ENCODE results near the gene ATF6. TPM values are rescaled to one million over a fixed set of nuclear protein-coding genes. Genes with fewer than 3 reads are reported as not detected.

ATF6 gene
- total and polyA plus RNA-seq, 3 donors from 2014 or later = 22.6 to 38.2 (median 38.0) TPM

GRCh38 chr1:161936786-161937185, 170.7 kb downstream of the ATF6 start:
- 92 to 98% methylated on average over 2 of the region's 2 CpGs for WGBS, 2 donors
- no peaks in the 10 kb centered on the region for H3K27me3 ChIP-seq
- intact Hi-C loops (cut with DNase I; ENCODE audit: low total_unique reads) = no loop called here
- DNase-seq = no peak
- H3K9me3 ChIP-seq = no peaks in the 10 kb centered on the region
- H3K4me1 ChIP-seq = no peaks in the 10 kb centered on the region
- TF ChIP-seq, protein P1, sequence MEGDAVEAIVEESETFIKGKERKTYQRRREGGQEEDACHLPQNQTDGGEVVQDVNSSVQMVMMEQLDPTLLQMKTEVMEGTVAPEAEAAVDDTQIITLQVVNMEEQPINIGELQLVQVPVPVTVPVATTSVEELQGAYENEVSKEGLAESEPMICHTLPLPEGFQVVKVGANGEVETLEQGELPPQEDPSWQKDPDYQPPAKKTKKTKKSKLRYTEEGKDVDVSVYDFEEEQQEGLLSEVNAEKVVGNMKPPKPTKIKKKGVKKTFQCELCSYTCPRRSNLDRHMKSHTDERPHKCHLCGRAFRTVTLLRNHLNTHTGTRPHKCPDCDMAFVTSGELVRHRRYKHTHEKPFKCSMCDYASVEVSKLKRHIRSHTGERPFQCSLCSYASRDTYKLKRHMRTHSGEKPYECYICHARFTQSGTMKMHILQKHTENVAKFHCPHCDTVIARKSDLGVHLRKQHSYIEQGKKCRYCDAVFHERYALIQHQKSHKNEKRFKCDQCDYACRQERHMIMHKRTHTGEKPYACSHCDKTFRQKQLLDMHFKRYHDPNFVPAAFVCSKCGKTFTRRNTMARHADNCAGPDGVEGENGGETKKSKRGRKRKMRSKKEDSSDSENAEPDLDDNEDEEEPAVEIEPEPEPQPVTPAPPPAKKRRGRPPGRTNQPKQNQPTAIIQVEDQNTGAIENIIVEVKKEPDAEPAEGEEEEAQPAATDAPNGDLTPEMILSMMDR (IDR thresholded peaks at IDR 0.05) = no peak
- no peak for TF ChIP-seq POLR2A (IDR thresholded peaks at IDR 0.05)
- H3K36me3 ChIP-seq (ENCODE audit: low read depth, missing control alignments) = no peaks in the 10 kb centered on the region
- H3K27ac ChIP-seq = no peak overlapping the region
- H3K4me3 ChIP-seq = no peak overlapping the region

GRCh38 chr1:161940866-161941591, 174.9 kb downstream of the ATF6 start:
- H3K9me3 ChIP-seq = no peaks in the 10 kb centered on the region
- 62 to 81% methylated on average over 3 of the region's 3 CpGs for WGBS, 2 donors
- no peak for TF ChIP-seq POLR2A (IDR thresholded peaks at IDR 0.05)
- TF ChIP-seq, protein P1 (IDR thresholded peaks at IDR 0.05) = no peak
- DNase-seq = no peak
- H3K4me3 ChIP-seq = no peak overlapping the region
- H3K36me3 ChIP-seq (ENCODE audit: low read depth, missing control alignments) = no peaks in the 10 kb centered on the region
- no peaks in the 10 kb centered on the region for H3K27me3 ChIP-seq
- intact Hi-C loops (cut with DNase I; ENCODE audit: low total_unique reads) = no loop called here
- H3K4me1 ChIP-seq = no peaks in the 10 kb centered on the region
- H3K27ac ChIP-seq = no peak overlapping the region

- no peaks in the 10 kb centered on the region for H3K9me3 ChIP-seq
- no peak for DNase-seq
- H3K4me1 ChIP-seq = no peaks in the 10 kb centered on the region
- no peak for TF ChIP-seq POLR2A (IDR thresholded peaks at IDR 0.05)
- TF ChIP-seq, protein P1 (IDR thresholded peaks at IDR 0.05) = no peak
- no peak overlapping the region for H3K27ac ChIP-seq
- intact Hi-C loops (cut with DNase I; ENCODE audit: low total_unique reads) = no loop called here
- WGBS, 2 donors = 57 to 66% methylated on average over 8 of the region's 8 CpGs
- no peaks in the 10 kb centered on the region for H3K36me3 ChIP-seq (ENCODE audit: low read depth, missing control alignments)
- H3K27me3 ChIP-seq = no peaks in the 10 kb centered on the region
- no peak overlapping the region for H3K4me3 ChIP-seq
Observed at GRCh38 chr1:161941726-161942436, 175.8 kb downstream of the ATF6 start.

DNA sequence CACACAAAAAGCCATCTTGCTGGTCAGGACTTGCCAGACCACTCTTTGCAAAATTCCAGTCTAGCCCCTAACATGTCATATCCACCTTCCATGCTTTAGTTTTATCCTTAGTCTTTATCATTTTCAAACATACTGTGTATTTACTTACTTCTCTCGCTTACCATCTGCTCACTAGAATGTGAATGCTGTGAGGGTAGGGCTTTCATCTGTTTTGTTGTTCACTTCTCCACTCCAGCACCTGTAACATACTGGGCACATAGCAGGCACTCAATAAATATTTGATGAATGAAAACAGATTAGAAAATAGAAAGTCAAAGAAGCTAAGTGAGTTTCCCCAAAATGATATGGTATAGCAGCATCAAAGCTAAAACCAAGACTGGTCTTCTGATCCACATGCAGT, 177.6 kb downstream of the ATF6 start:
- 94 to 96% methylated on average over 1 of the region's 1 CpG for WGBS, 2 donors

More for the DNA sequence above, 177.6 kb downstream of the ATF6 start:
- H3K36me3 ChIP-seq (ENCODE audit: low read depth, missing control alignments) = no peaks in the 10 kb centered on the region
- H3K27me3 ChIP-seq = no peaks in the 10 kb centered on the region
- no peak overlapping the region for H3K4me3 ChIP-seq
- no peak for DNase-seq
- no peaks in the 10 kb centered on the region for H3K9me3 ChIP-seq
- no peak overlapping the region for H3K27ac ChIP-seq
- TF ChIP-seq, protein P1 (IDR thresholded peaks at IDR 0.05) = no peak
- TF ChIP-seq POLR2A (IDR thresholded peaks at IDR 0.05) = no peak
- intact Hi-C loops (cut with DNase I; ENCODE audit: low total_unique reads) = no loop called here
- H3K4me1 ChIP-seq = no peaks in the 10 kb centered on the region

All from testis (tissue), 3 donors.